Spleen (tissue), 7 donors: Measurements from ENCODE around the gene SCP2.

ENCODE experiments used
- POLR2A ChIP-seq, 3 donors: fragments of 450-650 bp; IDR thresholded peaks; one replicate each; pipeline ENCODE4 v1.5.1; 2017; ENCODE audit warnings: antibody characterized with exemption in 3 of 3, mild to moderate bottlenecking in 1 of 3
- TF ChIP-seq, protein P1 (sequence below), 11 experiments: fragments of 200-600 bp in 7 of 11; fragments of 450-650 bp in 4 of 11; sonication (generic) in 4 of 11; IDR thresholded peaks in 8 of 11; conservative IDR thresholded peaks in 3 of 11; 1 replicate in 7 of 11; 2 replicates in 4 of 11; pipeline versions ENCODE4 v1.4.0 to v1.8.0; 2016 to 2021; ENCODE audit warnings: antibody characterized with exemption in 11 of 11, inconsistent platforms in 4 of 11, mild to moderate bottlenecking in 1 of 11
- donor health status: DM: no; HTN: no; CAD: no; lungs with moderate emphysema.
- donor health status: DM: no; HTN: no; CAD: no.
- donor health status: DM: no; HTN: no; CAD: no.

DNA sequence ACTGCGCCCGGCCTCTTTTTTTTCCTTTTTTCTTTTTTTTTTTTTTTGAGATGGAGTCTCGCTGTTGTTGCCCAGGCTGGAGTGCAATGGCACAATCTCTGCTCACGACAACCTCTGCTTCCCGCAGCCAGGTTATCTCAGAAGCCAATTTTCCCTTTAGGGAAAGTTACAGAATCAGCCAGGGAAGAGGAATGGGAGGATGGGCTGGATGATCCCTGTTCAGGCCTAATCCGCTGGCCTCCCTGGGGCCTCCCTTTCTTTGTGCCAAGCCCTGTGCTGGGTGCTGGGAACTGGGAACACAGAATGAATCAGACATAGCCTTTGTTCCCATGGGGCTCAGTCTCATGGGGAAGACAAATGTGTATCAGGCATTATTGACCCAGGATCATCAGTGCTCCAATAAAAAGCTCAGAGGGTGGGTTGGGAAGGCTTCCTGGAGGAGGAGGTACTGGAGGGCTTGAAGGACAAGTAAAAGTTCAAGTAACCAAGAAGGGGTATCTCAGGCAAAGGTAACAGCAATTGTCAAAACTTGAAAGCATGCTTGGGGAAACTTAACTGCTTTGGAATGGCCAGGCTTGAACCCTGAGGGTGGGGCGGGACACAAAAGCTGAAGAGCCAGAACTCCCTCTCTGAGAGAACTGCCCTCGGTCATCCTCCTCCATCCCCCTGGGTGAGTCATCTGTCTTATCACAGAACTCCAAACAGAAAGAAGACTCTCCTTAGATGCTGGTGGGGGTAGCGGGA, 19.8 kb upstream of the SCP2 start:
- TF ChIP-seq, protein P1, sequence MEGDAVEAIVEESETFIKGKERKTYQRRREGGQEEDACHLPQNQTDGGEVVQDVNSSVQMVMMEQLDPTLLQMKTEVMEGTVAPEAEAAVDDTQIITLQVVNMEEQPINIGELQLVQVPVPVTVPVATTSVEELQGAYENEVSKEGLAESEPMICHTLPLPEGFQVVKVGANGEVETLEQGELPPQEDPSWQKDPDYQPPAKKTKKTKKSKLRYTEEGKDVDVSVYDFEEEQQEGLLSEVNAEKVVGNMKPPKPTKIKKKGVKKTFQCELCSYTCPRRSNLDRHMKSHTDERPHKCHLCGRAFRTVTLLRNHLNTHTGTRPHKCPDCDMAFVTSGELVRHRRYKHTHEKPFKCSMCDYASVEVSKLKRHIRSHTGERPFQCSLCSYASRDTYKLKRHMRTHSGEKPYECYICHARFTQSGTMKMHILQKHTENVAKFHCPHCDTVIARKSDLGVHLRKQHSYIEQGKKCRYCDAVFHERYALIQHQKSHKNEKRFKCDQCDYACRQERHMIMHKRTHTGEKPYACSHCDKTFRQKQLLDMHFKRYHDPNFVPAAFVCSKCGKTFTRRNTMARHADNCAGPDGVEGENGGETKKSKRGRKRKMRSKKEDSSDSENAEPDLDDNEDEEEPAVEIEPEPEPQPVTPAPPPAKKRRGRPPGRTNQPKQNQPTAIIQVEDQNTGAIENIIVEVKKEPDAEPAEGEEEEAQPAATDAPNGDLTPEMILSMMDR (IDR thresholded peaks at IDR 0.05 in 8 of 11, conservative IDR thresholded peaks at IDR 0.05 in 3 of 11) = no peak
- no peak for TF ChIP-seq POLR2A (IDR thresholded peaks at IDR 0.05)
